Neural progenitor cell (in vitro differentiated cells): ENCODE results near the gene B3GAT3. TPM values are rescaled to one million over a fixed set of nuclear protein-coding genes. Genes with fewer than 3 reads are reported as not detected.

Experiments
- DNase-seq: peaks from one replicate; pipeline ENCODE4 v3.0.0-alpha.2; 2016; ENCODE audit warnings: low spot score
- H2AFZ ChIP-seq: fragments of 200-600 bp; sonication (generic); replicated peaks from 2 replicates; pipeline ENCODE4 v1.6.1; 2016; ENCODE audit warnings: antibody characterized with exemption
- H3F3A ChIP-seq: fragments of 200-600 bp; sonication (generic); 2 replicates; pipeline ENCODE4 v1.6.1; 2016; ENCODE audit warnings: antibody characterized with exemption, low read depth
- H3K27ac ChIP-seq: fragments of 200-600 bp; sonication (generic); 2 replicates; pipeline ENCODE4 v1.5.1; 2016; ENCODE audit warnings: mild to moderate bottlenecking
- H3K27me3 ChIP-seq: fragments of 200-600 bp; sonication (generic); 2 replicates; pipeline ENCODE4 v1.6.1; 2016; ENCODE audit warnings: mild to moderate bottlenecking, moderate library complexity
- H3K36me3 ChIP-seq: fragments of 200-600 bp; sonication (generic); 2 replicates; pipeline ENCODE4 v1.5.1; 2016
- H3K4me1 ChIP-seq: fragments of 200-600 bp; sonication (generic); 2 replicates; pipeline ENCODE4 v1.6.1; 2016; ENCODE audit warnings: mixed run types
- H3K4me2 ChIP-seq: fragments of 200-600 bp; sonication (generic); 2 replicates; pipeline ENCODE4 v1.6.1; 2016
- H3K4me3 ChIP-seq: fragments of 200-600 bp; sonication (generic); 2 replicates; pipeline ENCODE4 v1.5.1; 2016
- H3K79me2 ChIP-seq: fragments of 200-600 bp; sonication (generic); 2 replicates; pipeline ENCODE4 v1.6.1; 2016; ENCODE audit warnings: low read depth
- H3K9ac ChIP-seq: fragments of 200-600 bp; sonication (generic); 2 replicates; pipeline ENCODE4 v1.6.1; 2016
- H3K9me3 ChIP-seq: fragments of 200-600 bp; sonication (generic); 2 replicates; pipeline ENCODE4 v1.5.1; 2016; ENCODE audit warnings: low read depth
- H4K20me1 ChIP-seq: fragments of 200-600 bp; sonication (generic); 2 replicates; pipeline ENCODE4 v1.6.1; 2016; ENCODE audit warnings: low read depth
- H3K27ac Mint-ChIP-seq: 3 replicates; pipeline ENCODE4 v1.8.0; 2021; ENCODE audit warnings: mixed read lengths
- H3K27me3 Mint-ChIP-seq: 2 replicates; pipeline ENCODE4 v1.8.0; 2022; ENCODE audit warnings: low read depth, mild to moderate bottlenecking, inconsistent platforms, moderate library complexity, mixed read lengths; ENCODE audit not compliant: insufficient read depth
- H3K36me3 Mint-ChIP-seq: 3 replicates; pipeline ENCODE4 v1.8.0; 2021; ENCODE audit warnings: mixed read lengths
- H3K4me1 Mint-ChIP-seq: 3 replicates; pipeline ENCODE4 v1.8.0; 2021; ENCODE audit warnings: mixed read lengths
- H3K4me3 Mint-ChIP-seq: 3 replicates; pipeline ENCODE4 v1.8.0; 2021; ENCODE audit warnings: mild to moderate bottlenecking, moderate library complexity, mixed read lengths
- H3K9me3 Mint-ChIP-seq: 3 replicates; pipeline ENCODE4 v1.8.0; 2020; ENCODE audit warnings: mixed read lengths
- EZH2 ChIP-seq: fragments of 200-600 bp; sonication (generic); IDR thresholded peaks from 2 replicates; pipeline ENCODE4 v1.6.1; 2017; ENCODE audit warnings: antibody characterized with exemption, mild to moderate bottlenecking, moderate library complexity
- EZH2phosphoT487 ChIP-seq: fragments of 200-600 bp; sonication (generic); IDR thresholded peaks from 2 replicates; pipeline ENCODE4 v1.6.1; 2017; ENCODE audit warnings: antibody characterized with exemption
- total RNA-seq: library from RNA; depleted of rRNA; stranded (reverse); fragments of >200 nt; gene quantifications from 2 replicates; pipeline ENCODE4 v1.2.3, GENCODE V29; 2015; ENCODE audit warnings: low replicate concordance
- TF ChIP-seq, protein P1 (sequence below): fragments of 200-600 bp; sonication (generic); IDR thresholded peaks from 2 replicates; pipeline ENCODE4 v1.5.1; 2017; ENCODE audit warnings: antibody characterized with exemption, mild to moderate bottlenecking

The B3GAT3 gene
- total RNA-seq, 1 donor from 2014 or later, result 21.2 TPM

DNA sequence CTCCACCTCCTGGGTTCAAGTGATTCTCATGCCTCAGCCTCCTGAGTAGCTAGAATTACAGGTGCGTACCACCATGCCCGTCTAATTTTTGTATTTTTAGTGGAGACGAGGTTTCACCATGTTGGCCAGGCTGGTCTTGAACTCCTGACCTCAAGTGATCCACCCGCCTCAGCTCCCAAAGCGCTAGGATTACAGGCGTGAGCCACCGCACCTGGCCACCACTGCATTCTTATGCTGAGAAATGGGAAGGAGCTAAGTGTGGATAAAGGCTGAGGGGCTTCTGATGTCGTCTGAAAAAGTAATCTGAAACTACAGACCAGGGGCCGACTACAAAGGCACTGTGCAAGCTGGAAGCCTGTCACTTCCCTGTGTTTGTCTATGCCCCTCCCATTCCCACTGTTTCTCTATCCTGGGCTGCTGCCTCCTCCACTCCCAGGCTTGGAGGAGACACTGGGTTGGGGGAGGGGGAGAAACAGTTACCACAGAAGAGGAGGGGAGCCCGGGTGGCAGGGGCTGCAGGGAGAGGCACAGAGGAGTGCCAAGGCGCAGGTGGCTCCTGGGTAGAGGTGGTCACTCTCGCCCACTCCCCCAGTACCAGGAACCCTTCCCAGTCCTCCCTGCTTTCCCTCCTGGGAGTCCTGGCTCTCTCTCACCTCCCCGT, 17.2 kb downstream of the B3GAT3 start:
- peaks cover 15% of the 10 kb centered on the region for H3K36me3 Mint-ChIP-seq
- H3K27ac Mint-ChIP-seq, result peak overlapping the region; percentile 59
- Histone ChIP-seq H3K27me3 (peaks cover 22% of the 10 kb centered on the region), H3F3A (peaks cover 45% of the 10 kb centered on the region), H3K27ac (peak overlapping the region; percentile 27), H3K79me2 (peaks cover 19% of the 10 kb centered on the region), H3K4me3 (no peak overlapping the region), H4K20me1 (peaks cover 12% of the 10 kb centered on the region), H3K9me3 (no peaks in the 10 kb centered on the region), H2AFZ (no peak overlapping the region), H3K4me2 (peak overlapping the region; percentile 51), H3K4me1 (peaks cover 32% of the 10 kb centered on the region), H3K36me3 (no peaks in the 10 kb centered on the region), H3K9ac (no peak overlapping the region)
- peak overlapping the region; percentile 44 for H3K4me3 Mint-ChIP-seq
- TF ChIP-seq EZH2 (no peak), EZH2phosphoT487 (no peak)
- TF ChIP-seq, protein P1, sequence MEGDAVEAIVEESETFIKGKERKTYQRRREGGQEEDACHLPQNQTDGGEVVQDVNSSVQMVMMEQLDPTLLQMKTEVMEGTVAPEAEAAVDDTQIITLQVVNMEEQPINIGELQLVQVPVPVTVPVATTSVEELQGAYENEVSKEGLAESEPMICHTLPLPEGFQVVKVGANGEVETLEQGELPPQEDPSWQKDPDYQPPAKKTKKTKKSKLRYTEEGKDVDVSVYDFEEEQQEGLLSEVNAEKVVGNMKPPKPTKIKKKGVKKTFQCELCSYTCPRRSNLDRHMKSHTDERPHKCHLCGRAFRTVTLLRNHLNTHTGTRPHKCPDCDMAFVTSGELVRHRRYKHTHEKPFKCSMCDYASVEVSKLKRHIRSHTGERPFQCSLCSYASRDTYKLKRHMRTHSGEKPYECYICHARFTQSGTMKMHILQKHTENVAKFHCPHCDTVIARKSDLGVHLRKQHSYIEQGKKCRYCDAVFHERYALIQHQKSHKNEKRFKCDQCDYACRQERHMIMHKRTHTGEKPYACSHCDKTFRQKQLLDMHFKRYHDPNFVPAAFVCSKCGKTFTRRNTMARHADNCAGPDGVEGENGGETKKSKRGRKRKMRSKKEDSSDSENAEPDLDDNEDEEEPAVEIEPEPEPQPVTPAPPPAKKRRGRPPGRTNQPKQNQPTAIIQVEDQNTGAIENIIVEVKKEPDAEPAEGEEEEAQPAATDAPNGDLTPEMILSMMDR, result no peak
- peaks cover 6% of the 10 kb centered on the region for H3K27me3 Mint-ChIP-seq
- peaks cover 48% of the 10 kb centered on the region for H3K4me1 Mint-ChIP-seq
- peak; percentile 85 for DNase-seq
- no peaks in the 10 kb centered on the region for H3K9me3 Mint-ChIP-seq

DNA sequence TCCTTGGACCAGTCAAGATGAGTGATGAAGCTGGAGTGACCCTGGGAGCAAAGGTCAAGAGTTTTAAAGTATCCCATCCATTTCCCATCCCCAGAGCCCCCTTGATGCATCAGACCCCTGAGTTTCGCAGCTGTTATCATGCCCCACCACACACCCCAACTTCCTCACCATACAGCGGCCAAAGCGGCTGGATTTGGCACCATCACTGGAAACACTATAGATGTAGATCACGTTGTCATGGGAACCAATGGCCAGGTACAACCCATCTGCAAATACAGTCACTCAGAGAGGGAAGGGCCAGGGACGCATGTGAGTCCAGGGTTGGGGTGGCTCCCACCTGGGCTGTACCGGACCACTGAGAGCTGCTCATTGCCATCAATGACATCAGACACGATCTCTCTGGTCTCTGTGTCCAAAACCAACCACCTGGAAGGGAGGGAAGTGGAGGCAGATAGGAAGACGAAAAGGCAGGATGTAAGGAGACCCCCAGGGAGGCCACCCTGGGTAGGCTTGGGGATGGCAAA, 17.9 kb downstream of the B3GAT3 start:
- H3K27ac Mint-ChIP-seq, result no peak overlapping the region
- Histone ChIP-seq H3K9ac (no peak overlapping the region), H3K36me3 (no peaks in the 10 kb centered on the region), H3K4me1 (peaks cover 37% of the 10 kb centered on the region), H3K4me3 (no peak overlapping the region), H3K79me2 (peaks cover 27% of the 10 kb centered on the region), H3F3A (peaks cover 52% of the 10 kb centered on the region), H3K27ac (no peak overlapping the region), H4K20me1 (peaks cover 19% of the 10 kb centered on the region), H3K4me2 (no peak overlapping the region), H3K27me3 (peaks cover 22% of the 10 kb centered on the region), H2AFZ (no peak overlapping the region), H3K9me3 (no peaks in the 10 kb centered on the region)
- H3K4me3 Mint-ChIP-seq, result peak overlapping the region; percentile 77
- peaks cover 6% of the 10 kb centered on the region for H3K27me3 Mint-ChIP-seq
- H3K4me1 Mint-ChIP-seq, result peaks cover 56% of the 10 kb centered on the region
- H3K9me3 Mint-ChIP-seq, result no peaks in the 10 kb centered on the region
- no peak for TF ChIP-seq EZH2phosphoT487
- no peak for TF ChIP-seq EZH2
- TF ChIP-seq, protein P1, result no peak
- H3K36me3 Mint-ChIP-seq, result peaks cover 17% of the 10 kb centered on the region
- DNase-seq, result no peak

DNA sequence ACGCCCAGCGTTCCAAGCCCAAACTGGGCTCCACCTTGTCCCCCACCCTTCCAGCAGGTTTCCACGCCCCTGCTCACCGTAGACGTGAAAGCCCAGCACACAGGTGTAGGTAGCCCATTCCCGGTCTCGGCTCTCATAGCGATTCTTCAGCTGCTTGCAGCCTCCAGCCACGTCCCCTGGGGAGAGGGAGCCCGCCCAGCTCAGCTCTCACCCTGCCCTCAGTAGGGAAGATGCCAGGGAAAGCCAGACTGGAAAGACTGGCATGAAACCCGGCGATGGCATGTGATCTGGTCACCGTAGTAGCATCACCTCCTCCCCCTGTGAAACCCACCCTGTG, 18.7 kb downstream of the B3GAT3 start:
- Histone ChIP-seq H3F3A (peaks cover 57% of the 10 kb centered on the region), H3K4me1 (peaks cover 37% of the 10 kb centered on the region), H2AFZ (no peak overlapping the region), H3K79me2 (peaks cover 35% of the 10 kb centered on the region), H3K9ac (no peak overlapping the region), H3K27ac (no peak overlapping the region), H3K9me3 (no peaks in the 10 kb centered on the region), H3K4me2 (peak overlapping the region; percentile 84), H3K4me3 (peak overlapping the region; percentile 87), H4K20me1 (peaks cover 27% of the 10 kb centered on the region), H3K27me3 (peaks cover 22% of the 10 kb centered on the region), H3K36me3 (no peaks in the 10 kb centered on the region)
- H3K9me3 Mint-ChIP-seq, result no peaks in the 10 kb centered on the region
- peaks cover 60% of the 10 kb centered on the region for H3K4me1 Mint-ChIP-seq
- H3K4me3 Mint-ChIP-seq, result peak overlapping the region; percentile 77
- peaks cover 25% of the 10 kb centered on the region for H3K36me3 Mint-ChIP-seq
- H3K27me3 Mint-ChIP-seq, result peaks cover 6% of the 10 kb centered on the region
- no peak overlapping the region for H3K27ac Mint-ChIP-seq
- no peak for DNase-seq
- TF ChIP-seq, protein P1, result no peak
- TF ChIP-seq EZH2, result peak; percentile 61
